AG04449 (cell line): ENCODE measurements around the gene CFAP299.

ENCODE experiments used
- CTCF ChIA-PET: fragments of 350-600 bp; formaldehyde crosslinking; extraction: SDS; loops from one replicate; lab custom pipeline; 2021; ENCODE audit warnings: antibody characterized with exemption; lab: Yijun Ruan, JAX
- POLR2A ChIA-PET: fragments of 400-600, 350-600 bp; formaldehyde crosslinking; extraction: SDS; loops from one replicate; lab custom pipeline; 2020; ENCODE audit warnings: antibody characterized with exemption, inconsistent platforms; lab: Yijun Ruan, JAX
- DNase-seq: peaks from one replicate; pipeline ENCODE4 v3.0.0-alpha.2; 2010; ENCODE audit warnings: low read depth, low spot score
- H3K4me3 ChIP-seq: 2 replicates; pipeline ENCODE4 v1.5.1; 2011; ENCODE audit warnings: low read depth, mild to moderate bottlenecking, control low read depth, low read length
- TF ChIP-seq, protein P1 (sequence below): IDR thresholded peaks from one replicate; pipeline ENCODE4 v1.5.1; 2011; ENCODE audit warnings: mild to moderate bottlenecking, moderate library complexity, low read length, control low read depth, inconsistent platforms; ENCODE audit not compliant: insufficient read depth; ENCODE audit errors: missing control alignments

The CFAP299 gene

GRCh38 chr4:80386281-80386886 lies 50.9 kb downstream of the CFAP299 start:
- ChIA-PET POLR2A (no interaction called here), CTCF (interaction anchor here (1.8 kb wide), 1 partner anchor 20 kb away, joined by 4 read pairs; no protein-coding TSS in a partner anchor)
- TF ChIP-seq, protein P1, sequence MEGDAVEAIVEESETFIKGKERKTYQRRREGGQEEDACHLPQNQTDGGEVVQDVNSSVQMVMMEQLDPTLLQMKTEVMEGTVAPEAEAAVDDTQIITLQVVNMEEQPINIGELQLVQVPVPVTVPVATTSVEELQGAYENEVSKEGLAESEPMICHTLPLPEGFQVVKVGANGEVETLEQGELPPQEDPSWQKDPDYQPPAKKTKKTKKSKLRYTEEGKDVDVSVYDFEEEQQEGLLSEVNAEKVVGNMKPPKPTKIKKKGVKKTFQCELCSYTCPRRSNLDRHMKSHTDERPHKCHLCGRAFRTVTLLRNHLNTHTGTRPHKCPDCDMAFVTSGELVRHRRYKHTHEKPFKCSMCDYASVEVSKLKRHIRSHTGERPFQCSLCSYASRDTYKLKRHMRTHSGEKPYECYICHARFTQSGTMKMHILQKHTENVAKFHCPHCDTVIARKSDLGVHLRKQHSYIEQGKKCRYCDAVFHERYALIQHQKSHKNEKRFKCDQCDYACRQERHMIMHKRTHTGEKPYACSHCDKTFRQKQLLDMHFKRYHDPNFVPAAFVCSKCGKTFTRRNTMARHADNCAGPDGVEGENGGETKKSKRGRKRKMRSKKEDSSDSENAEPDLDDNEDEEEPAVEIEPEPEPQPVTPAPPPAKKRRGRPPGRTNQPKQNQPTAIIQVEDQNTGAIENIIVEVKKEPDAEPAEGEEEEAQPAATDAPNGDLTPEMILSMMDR = no peak
- H3K4me3 ChIP-seq = no peak overlapping the region
- no peak for DNase-seq

DNA sequence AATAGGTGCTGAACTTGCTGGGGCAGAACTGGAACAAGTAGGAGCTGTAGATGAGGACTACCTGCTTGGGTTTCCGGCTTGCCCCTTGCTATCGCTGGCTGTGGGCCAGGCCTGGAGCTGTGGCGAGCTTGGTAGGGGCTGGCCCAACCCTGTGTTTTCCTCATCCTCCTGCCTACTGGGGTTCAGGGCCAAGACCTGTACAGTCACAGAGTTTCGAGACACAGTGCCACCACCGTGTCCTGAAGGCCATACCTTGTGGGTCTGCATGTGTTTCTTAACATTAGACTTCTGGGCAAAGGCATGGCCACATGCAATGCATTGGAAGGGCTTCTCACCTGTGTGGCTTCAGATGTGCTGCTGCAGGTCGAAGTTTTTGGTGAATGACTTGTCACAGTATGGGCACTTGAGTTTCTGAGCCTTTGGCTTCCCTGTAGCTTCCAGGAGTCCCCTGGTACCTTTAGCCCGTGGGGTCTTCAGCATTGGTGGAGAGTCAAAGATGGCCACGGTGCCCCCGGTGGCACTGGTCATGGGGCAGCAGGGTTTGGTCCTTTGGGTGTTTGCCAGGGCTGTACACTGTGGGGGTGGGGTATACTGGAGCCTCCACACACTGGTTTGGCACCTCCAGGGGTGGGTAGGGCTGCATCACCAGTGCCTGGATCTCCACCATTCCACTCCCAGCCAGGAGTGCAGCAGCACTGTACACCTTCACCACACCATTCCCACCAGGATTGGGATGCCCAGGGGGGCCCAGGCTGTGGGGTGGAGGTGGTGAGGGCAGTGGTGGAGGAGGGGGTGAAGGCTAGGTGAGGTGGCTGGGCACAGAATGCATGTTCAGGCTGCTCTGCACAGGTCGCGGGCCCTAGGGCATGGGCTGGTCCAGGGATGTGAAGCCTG lies 52.1 kb downstream of the CFAP299 start:
- ChIA-PET POLR2A (no interaction called here), CTCF (interaction anchor here (1.8 kb wide), 1 partner anchor 22 kb away, joined by 4 read pairs; no protein-coding TSS in a partner anchor)
- no peak overlapping the region for H3K4me3 ChIP-seq
- TF ChIP-seq, protein P1 = no peak
- DNase-seq = no peak

- ChIA-PET POLR2A (no interaction called here), CTCF (no interaction called here)
- TF ChIP-seq, protein P1 = no peak
- DNase-seq = no peak
- no peak overlapping the region for H3K4me3 ChIP-seq
These were observed 52.7 kb downstream of the CFAP299 start for GRCh38 chr4:80388284-80388607.

DNA sequence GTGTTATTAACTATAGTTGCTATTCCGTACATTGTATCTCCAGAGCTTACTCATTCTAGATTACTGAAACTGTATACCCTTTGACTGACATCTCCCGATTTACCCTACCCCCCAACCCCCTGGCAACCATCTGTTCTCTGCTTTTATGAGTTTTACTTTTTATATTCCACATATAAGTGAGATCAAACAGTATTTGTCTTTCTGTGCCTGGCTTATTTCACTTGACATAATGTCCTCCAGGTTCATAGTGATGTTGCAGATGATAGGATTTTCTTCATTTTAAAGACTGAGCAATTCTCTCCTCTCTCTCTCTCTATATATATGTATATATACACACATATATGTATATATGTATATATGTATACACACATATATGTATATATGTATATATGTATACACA lies 54.6 kb downstream of the CFAP299 start:
- POLR2A ChIA-PET = no interaction called here
- TF ChIP-seq, protein P1 = no peak
- no peak for DNase-seq
- CTCF ChIA-PET = interaction anchor here (1.6 kb wide), 1 partner anchor 25 kb away, joined by 6 read pairs; no protein-coding TSS in a partner anchor
- H3K4me3 ChIP-seq = no peak overlapping the region

- peak; percentile 45 for DNase-seq
- H3K4me3 ChIP-seq = no peak overlapping the region
- ChIA-PET CTCF (no interaction called here), POLR2A (no interaction called here)
- TF ChIP-seq, protein P1 = no peak
These were observed 57.9 kb downstream of the CFAP299 start for GRCh38 chr4:80393246-80393969.

- TF ChIP-seq, protein P1 = no peak
- POLR2A ChIA-PET = no interaction called here
- H3K4me3 ChIP-seq = no peak overlapping the region
- DNase-seq = no peak
- CTCF ChIA-PET = no interaction called here
These were observed 58.4 kb downstream of the CFAP299 start for GRCh38 chr4:80393970-80394250.
